M059J (cell line): ENCODE results near the gene CLDN14. TPM values are rescaled to one million over a fixed set of nuclear protein-coding genes. Genes with fewer than 3 reads are reported as not detected.
A peak's percentile ranks its signal among the peaks of the same experiment; 100 is the strongest.

Experiments
- DNase-seq: peaks from one replicate; pipeline ENCODE4 v3.0.0-alpha.2; 2012; ENCODE audit warnings: low read depth
- total RNA-seq: library from RNA; depleted of rRNA; stranded (reverse); fragments of >200 nt; shearing (Covaris generic); gene quantifications from 2 replicates; pipeline ENCODE4 v1.2.3, GENCODE V29; 2014; rRNA removed

The CLDN14 gene
- not detected in 2 replicates for total RNA-seq

DNA sequence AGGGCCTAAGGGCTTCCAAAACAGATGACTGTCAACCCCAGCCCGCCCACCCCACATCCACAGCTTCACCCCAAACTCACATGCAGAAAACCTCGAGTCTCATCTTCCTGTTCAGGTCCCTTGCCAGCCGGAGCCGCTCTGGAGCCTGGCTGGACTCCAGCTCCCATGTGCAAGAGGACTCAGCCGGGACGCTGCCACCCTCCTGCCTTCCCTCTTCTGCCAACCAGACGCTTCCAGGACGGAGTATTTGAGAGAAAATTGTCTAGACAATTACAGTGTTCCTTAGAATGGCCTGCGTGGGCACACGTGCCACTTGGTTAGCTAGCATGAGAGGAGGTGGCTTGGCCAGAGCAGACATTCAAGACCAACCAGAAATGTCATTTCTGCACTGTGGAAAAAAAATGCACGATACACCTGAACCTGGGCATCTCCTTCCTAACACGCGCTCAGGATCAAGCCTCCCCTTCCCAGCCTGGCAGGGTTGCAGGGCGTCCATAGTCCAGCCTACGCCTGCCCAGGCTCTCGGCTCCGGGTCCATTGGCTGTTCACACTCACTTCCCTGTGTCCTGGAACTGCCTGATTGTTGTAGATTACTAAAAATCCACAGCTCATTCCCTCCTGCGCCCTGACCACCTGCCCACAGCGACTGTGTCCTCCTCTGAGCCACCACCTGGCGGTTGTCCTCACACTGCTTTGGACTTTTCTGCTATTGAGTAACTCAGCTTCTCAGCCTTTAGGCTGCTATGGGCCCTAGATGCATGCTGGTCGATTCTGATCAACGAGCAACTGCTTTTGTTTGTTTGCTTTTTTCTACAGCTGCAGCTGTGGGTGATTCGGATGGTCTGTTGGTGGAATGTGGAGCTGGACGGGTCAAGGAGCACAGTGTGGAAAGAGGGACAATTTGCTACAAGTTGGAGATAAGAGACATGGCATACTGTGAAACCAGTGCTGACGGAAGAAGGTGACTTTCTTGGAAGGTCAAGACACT lies at the start of gene CLDN14:
Gene CLDN14, minus strand, starts transcription at position 708 of the 988 bp plus-strand sequence. CDS start 18,427 bp downstream, outside the sequence.
- no peak for DNase-seq

DNA sequence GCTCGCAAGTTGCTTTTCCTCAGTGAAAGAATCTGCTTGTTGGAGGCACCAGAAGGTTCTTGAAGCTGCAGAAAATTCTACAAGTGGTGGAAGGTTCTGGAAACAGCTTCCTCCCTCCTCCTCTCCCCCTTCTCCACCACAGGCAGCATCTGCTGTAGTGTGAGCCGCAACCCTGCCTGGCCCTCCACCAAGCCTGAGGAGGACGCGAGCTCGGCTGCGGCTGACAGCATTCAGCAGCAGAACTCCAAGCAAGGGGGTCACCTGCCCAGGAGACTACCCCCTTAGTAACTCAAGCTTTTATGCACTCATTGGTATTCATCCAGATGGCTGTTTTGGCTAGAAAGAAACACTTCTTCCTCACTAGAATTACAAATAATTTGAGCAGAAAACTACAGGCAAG lies 48.8 kb upstream of the CLDN14 start:
- DNase-seq: no peak

DNA sequence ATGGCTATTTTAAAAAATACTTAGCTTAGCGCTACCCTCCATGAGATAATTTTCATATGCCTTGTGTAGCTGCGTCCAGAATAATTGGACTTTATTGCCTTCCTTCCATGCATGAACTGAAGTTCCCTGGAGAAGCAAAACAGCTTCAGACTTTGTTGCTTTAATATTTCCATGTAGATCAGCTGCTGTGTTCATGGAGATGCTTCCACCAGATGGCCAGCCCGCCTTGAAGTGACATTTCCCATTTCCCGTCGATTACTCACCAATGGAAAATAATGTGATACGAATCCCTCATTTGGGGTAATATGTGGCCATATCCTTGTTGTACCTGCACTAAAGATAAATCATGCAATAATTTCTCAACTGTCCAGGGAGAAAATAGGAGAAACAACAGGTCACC lies 47.4 kb upstream of the CLDN14 start:
- DNase-seq: no peak

DNA sequence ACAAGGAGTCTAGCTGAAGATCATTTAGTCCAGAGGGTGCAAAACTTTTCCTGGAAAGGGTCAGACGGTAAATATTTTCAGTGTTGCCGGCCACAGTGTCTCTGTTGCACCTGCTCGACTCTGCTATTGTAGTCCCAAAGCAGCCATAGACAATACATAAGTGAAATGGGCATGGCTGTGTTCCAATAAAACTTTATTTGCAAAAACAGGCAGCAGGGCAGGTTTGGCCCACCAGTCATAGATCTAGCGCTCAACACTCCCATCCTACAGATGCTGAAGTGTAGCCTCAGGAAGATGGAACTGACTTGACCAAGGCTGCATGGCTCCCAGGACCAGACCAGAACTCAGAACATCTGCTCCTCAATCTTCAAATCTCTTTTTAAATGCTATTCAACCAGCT lies 46.2 kb upstream of the CLDN14 start:
- DNase-seq: no peak

- DNase-seq: no peak
Observed at GRCh38 chr21:36524477-36524876, 44.6 kb upstream of the CLDN14 start.

- no peak for DNase-seq
Observed at GRCh38 chr21:36522219-36522808, 42.4 kb upstream of the CLDN14 start.

- DNase-seq: no peak
Observed at GRCh38 chr21:36518883-36519492, 39.1 kb upstream of the CLDN14 start.

GRCh38 chr21:36517366-36518075 lies 37.6 kb upstream of the CLDN14 start:
- DNase-seq: no peak

DNA sequence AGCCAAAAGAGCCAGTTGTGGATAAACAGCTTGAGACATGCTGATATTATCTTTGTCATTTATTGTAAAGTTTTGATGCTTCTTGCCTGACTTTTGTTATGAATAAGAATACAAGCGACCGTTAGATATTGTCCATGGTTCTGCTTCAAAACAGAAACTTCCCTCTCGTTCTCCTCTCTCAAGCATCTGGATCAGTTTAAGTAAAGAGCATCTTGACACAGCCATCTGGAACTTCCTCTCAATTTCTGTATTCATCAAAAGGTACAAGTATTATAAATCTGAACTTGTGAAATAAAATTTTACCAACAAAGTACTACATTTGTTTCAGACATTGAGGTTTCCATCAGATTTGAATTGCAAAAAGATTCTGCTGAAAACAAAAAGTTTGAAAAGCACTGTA lies 36.4 kb upstream of the CLDN14 start:
- no peak for DNase-seq

- no peak for DNase-seq
Observed at GRCh38 chr21:36513430-36513829, 33.5 kb upstream of the CLDN14 start.

DNA sequence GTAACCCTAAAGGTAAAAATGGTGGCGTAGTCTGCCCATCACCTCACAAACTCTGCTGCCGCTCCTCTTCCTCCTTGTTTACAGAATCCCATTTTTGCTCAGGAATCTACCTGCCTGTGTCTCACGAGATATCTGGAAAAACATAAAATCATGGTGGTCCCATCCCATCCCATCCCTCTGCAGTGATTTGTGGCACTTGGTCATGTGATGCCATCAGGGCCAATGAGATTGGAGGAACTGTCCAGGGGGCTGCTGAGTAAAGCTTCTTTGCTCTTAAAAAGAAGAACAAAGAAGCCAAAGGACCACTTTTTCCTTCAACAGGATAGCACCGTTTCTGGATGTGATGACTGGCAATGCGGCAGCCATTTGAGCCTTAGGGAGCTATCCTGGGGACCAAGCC lies 33.0 kb upstream of the CLDN14 start:
- DNase-seq: no peak

DNA sequence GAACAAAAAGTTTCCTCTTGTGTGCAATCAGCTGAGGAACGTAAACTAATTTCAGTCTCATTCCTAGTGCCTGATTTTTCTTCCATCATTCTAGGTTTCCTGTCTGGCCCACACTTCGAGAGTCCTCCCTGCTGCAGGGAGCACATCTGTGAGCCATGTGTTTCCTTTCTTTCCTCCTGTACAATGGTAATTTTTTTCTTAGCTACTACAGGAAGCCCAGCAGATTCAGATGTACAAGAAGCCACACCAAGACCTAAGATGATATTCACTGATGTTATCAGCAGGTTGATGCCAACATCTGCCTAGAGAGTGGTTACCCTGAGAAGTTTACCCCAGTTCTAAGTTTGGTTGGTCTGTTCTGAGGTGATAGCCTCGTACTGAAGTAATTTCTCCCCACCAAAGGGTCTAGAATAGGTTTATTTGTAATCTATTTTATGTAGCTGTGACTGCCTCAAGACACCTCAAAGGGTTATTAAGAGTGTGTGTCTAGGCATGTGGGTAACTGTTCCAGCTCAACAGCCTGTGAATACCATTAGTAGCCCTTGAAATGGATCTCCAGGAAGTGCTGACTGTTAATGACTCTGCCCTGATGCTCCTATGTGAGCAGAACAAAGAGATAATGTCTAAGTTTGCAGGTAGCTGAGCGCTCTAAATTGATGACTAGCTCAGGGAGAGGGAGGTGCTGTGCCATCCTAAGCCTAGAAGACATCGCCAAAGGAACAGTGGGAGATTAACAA lies 31.7 kb upstream of the CLDN14 start:
- no peak for DNase-seq

DNA sequence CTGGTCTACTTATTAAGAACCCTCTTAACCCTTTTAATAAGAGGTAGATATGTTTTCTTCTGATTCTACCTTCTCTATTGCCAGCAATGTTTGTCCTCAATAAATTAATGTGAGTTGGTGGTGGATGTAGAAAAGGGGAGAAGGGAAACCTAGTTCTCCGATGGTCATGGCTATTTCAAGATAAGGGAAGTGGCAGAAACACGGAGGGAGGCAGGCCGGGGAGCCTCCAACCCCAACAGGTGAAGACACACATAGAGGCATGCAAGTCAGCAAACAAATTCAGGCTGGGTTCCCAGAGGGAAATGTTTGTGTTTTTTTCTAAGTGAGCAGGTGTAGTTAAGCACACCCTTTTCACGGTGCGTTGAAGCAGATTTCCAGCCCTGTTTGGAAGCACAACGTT lies 31.0 kb upstream of the CLDN14 start:
- no peak for DNase-seq

GRCh38 chr21:36509973-36510664 lies 30.2 kb upstream of the CLDN14 start:
- no peak for DNase-seq

DNA sequence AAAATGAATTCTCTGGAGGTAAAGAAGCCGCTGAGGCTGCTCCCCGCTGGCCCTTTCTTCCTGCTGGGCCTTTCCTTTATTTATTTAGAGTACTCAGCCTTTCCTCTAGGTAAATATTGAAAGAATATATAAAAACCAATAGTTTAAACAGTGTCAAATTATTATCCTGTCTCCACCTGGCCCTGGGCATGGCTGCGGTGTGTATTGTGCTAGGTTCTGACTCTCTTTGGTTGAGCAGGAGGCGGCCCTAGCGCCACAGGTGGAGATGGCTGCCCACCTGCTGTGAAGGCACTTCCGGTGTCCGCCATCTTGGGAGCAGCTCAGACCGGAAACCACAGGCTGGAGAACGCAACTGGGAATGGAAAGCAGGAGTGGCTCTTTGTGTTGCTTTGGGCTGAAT lies 29.0 kb upstream of the CLDN14 start:
- no peak for DNase-seq

- DNase-seq: no peak
Observed at GRCh38 chr21:36507397-36508018, 27.6 kb upstream of the CLDN14 start.

DNA sequence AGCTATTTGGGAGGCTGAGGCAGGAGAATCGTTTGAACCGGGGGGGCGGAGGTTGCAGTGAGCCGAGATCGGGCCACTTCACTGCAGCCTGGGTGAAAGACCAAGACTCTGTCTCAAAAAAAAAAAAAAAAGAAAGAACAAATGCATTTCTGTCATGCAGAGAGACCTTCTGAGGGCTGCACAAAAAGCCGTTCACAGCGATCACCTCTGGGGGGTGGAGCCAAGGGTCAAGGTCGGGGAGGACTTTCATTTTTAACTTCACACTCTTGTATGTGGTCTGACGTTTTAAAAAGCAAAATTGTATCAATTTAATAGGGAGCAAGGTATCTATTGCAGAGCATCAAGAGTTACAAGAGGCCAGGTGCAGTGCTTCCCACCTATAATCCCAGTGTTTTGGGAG lies 26.6 kb upstream of the CLDN14 start:
- DNase-seq: no peak

GRCh38 chr21:36504067-36505058 lies 24.4 kb upstream of the CLDN14 start:
- peak; percentile 41 for DNase-seq

DNA sequence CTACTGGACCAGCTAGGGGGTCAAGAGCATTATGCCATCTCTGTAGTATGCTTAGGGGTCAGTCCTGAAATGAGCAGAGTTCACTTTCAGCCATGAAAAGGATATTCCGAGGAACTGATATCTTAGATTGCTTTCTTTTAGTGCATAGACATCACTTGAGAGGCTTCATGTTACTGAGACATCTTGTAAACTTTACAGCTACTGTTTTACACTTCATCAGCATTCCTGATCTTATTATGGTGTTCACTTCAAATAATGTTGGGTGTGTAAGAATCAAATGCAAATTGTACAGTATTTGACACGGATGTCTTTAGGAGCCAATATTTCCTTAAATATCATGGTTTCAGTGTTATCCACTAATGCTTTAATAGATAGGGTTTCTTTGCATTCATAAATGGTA lies 22.4 kb upstream of the CLDN14 start:
- DNase-seq: no peak
